ENCODE results near the gene DGLUCY.

DNA sequence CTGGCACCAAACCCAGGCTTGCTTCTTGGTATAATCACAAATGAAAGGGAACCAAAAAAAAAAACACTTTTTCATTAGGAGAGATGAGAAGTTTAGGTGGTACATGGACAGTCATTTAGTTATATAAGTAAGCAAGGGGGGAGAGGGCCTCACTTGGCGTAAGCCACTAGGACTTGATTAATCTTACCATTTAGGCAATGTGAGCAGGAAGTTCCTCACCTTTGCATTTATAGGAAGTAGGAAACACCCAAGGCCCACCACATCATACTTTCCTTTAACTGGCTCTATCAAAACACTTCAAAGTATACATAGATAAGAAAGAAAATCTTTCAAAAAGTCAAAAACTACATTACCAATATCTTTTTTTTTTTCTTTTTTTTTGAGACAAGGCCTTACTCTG lies 46.7 kb upstream of the DGLUCY start:
- TF ChIP-seq POLR2AphosphoS5 (IDR thresholded peaks at IDR 0.05; ENCODE audit: low read depth, low read length) (no peak), POLR2A (IDR thresholded peaks at IDR 0.05; ENCODE audit: low read depth, low read length) (no peak), TAF1 (IDR thresholded peaks at IDR 0.05; ENCODE audit: low read depth, low read length) (no peak), SPI1 (IDR thresholded peaks at IDR 0.05; ENCODE audit: low read depth, low read length) (no peak)

Data from GM12891 (cell line).